MG63 (cell line): ENCODE data around the gene GP9. TPM values are rescaled to one million over a fixed set of nuclear protein-coding genes. Genes with fewer than 3 reads are reported as not detected.
"Not testable (repeated sequence)": the region's sequence is repeated elsewhere in the genome, so short reads cannot be mapped to it uniquely, and the experiment has no call there.

Experiments
- DNase-seq: peaks from one replicate; pipeline ENCODE4 v3.0.0-alpha.2; 2020
- H3K27me3 ChIP-seq: fragments of 250-450 bp; sonication (Bioruptor Pico); 2 replicates; pipeline ENCODE4 v1.5.1; 2020; ENCODE audit warnings: mild to moderate bottlenecking, moderate library complexity
- H3K36me3 ChIP-seq: fragments of 250-450 bp; sonication (Bioruptor Pico); 2 replicates; pipeline ENCODE4 v1.5.1; 2020; ENCODE audit warnings: mild to moderate bottlenecking, moderate library complexity
- H3K4me3 ChIP-seq: fragments of 250-450 bp; sonication (Bioruptor Pico); 2 replicates; pipeline ENCODE4 v1.5.1; 2020; ENCODE audit warnings: mild to moderate bottlenecking, moderate library complexity
- H3K9me3 ChIP-seq: fragments of 250-450 bp; sonication (Bioruptor Pico); 2 replicates; pipeline ENCODE4 v1.5.1; 2020; ENCODE audit warnings: mild to moderate bottlenecking, moderate library complexity
- total RNA-seq: library from RNA; depleted of rRNA; stranded (reverse); fragments of >200 nt; shearing (Covaris generic); gene quantifications from 2 replicates; pipeline ENCODE4 v1.2.3, GENCODE V29; 2014; ENCODE audit warnings: low replicate concordance

GP9 gene
- total RNA-seq, 1 experiment from 2014 or later: not detected

GRCh38 chr3:129059311-129059958, 1.1 kb upstream of the GP9 start:
- no peak overlapping the region for H3K4me3 ChIP-seq
- DNase-seq: no peak
- no peaks in the 10 kb centered on the region for H3K36me3 ChIP-seq
- no peaks in the 10 kb centered on the region for H3K9me3 ChIP-seq
- H3K27me3 ChIP-seq: no peaks in the 10 kb centered on the region

- no peak for DNase-seq
- Histone ChIP-seq H3K4me3 (no peak overlapping the region), H3K9me3 (no peaks in the 10 kb centered on the region)
Observed at GRCh38 chr3:129061023-129061887, 676 bp downstream of the GP9 start.

DNA sequence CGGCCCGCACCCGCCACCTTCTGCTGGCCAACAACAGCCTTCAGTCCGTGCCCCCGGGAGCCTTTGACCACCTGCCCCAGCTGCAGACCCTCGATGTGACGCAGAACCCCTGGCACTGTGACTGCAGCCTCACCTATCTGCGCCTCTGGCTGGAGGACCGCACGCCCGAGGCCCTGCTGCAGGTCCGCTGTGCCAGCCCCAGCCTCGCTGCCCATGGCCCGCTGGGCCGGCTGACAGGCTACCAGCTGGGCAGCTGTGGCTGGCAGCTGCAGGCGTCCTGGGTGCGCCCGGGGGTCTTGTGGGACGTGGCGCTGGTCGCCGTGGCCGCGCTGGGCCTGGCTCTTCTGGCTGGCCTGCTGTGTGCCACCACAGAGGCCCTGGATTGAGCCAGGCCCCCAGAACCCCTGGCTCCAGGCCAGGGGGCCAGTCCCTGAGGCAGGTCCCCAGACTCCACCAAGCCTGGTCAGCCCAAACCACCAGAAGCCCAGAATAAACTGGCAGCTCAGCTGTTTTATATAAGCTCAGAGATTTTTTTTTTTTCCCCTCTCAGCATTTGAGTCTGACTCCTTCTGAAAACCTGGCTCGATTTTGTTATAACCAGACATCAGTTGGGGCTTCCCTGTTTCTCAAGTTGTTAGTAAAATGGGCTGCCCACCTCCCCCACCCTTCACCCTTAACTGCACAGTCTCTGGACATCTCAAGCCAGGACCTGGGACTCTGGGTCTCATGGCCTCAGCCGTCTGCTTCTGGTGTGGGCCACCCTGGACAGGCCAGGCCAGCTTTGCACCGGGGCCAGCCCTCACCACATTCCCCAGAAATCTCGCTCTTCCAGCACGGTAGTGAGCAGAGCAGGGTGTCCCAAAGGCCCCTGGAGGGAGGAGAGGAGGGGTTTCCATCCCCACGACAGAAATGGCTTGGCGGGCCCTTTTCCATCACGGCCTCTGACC, 1.6 kb downstream of the GP9 start:
- Histone ChIP-seq H3K36me3 (no peaks in the 10 kb centered on the region), H3K27me3 (no peaks in the 10 kb centered on the region), H3K4me3 (no peak overlapping the region), H3K9me3 (no peaks in the 10 kb centered on the region)
- DNase-seq: no peak

More at GRCh38 chr3:129061023-129061887, 676 bp downstream of the GP9 start:
- Histone ChIP-seq H3K36me3 (no peaks in the 10 kb centered on the region), H3K27me3 (no peaks in the 10 kb centered on the region)

DNA sequence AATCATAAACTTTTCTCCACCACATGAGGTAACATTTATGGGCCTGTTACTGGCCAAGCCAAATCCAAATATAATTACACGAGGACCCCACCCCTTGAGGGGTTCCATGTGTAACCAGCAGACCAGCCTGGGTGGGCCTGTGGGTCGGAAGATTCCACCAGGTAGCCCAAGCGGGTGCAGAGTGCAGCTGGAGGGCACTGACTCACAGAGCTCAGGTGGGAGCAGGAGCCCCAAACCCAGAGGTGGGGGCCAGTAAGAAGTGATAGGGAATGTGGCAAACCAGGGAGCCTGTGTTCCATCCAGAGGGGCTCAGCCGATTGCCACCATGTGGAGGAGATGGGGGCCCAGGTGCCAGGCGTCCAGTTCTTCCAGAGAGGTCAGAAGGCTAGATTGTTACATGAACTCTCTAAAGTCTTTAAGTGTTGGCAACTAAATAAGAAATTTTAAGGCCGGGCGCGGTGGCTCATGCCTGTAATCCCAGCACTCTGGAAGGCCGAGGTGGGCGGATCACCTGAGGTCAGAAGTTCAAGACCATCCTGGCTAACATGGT, 2.6 kb downstream of the GP9 start:
- Histone ChIP-seq H3K4me3 (no peak overlapping the region), H3K27me3 (no peaks in the 10 kb centered on the region), H3K36me3 (no peaks in the 10 kb centered on the region), H3K9me3 (no peaks in the 10 kb centered on the region)
- DNase-seq: no peak

DNA sequence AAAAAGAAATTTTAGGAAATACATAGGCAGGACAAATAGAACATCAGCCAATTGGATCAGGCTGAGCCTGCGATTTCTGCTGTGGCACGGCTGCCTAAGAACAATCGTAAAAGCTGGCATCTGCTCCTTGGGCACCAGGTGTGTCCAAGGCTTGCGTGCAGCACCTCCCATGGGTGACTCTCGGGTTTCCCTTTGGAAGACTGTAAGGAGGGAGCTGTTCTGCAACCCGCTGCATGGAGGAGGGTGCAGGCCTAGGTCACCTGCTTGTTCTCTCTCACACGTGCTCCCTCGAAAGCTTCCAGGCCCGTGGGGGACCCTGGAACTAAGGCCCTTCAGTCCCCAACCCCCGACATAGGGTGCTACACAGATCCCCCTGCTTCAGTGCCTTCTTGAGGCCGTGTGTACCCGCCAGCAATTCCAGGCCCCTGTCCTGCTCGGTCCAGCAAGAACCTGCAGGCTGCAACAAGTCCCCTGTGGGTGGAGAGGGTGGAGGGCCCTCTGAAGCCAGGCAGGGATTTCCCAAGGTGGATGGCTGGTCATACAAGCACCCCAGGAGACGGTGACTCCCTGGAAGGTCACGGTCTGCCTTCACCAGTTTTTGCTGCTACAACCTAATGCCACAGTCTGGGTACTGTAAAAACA, 3.4 kb downstream of the GP9 start:
- no peaks in the 10 kb centered on the region for H3K36me3 ChIP-seq
- no peaks in the 10 kb centered on the region for H3K27me3 ChIP-seq
- no peak for DNase-seq
- no peak overlapping the region for H3K4me3 ChIP-seq
- no peaks in the 10 kb centered on the region; the same call in 1 of the 2 replicates for H3K9me3 ChIP-seq

DNA sequence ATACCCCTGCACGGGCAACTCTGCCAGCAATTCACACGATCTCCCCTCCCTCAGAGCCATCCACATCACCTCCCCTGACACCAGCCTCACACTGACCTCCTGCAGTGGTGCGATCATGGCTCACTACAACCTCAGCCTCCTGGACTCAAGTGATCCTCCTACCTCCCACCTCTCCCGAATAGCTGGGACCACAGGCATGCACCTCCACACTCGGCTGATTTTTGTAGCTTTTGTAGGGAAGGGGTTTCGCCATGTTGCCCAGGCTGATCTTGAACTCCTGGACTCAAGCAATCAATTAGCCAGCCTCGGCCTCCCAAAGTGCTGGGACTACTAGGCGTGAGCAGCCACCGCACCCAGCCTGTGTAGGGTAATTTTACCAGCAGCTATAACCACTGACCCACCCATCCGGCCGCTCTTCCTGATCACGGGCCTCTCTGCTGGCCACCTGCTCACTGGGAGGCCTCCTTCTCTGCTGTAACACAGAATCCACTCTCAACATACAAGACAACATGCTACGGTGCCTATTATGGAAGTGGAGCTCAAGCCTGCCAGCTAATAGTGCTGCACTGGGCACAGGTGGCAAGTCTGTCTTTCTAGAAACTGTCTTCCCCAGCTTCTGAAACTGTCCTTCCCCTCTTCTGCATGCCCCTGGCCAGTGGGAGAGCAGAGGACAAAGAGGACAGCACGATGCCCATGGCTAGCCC, 4.6 kb downstream of the GP9 start:
- H3K9me3 ChIP-seq: no peaks in the 10 kb centered on the region; the same call in 1 of the 2 replicates
- no peaks in the 10 kb centered on the region for H3K27me3 ChIP-seq
- H3K4me3 ChIP-seq: no peak overlapping the region
- DNase-seq: no peak
- H3K36me3 ChIP-seq: no peaks in the 10 kb centered on the region

DNA sequence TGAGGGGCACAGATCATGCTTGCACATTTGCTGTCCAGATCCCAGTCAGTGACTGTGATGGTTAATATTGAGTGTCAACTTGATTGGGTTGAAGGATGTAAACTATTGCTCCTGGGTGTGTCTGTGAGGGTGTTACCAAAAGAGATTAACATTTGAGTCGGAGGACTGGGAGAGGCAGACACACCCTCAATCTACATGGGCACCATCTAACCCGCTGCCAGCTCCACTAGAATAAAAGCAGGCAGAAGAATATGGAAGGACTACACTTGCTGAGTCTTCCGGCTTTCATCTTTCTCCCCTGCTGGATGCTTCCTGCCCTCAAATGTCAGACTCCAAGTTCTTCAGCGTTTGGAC, 5.1 kb downstream of the GP9 start:
- Histone ChIP-seq H3K27me3 (no peaks in the 10 kb centered on the region), H3K4me3 (no peak overlapping the region), H3K36me3 (no peaks in the 10 kb centered on the region), H3K9me3 (no peaks in the 10 kb centered on the region; the same call in 1 of the 2 replicates)
- no peak for DNase-seq

DNA sequence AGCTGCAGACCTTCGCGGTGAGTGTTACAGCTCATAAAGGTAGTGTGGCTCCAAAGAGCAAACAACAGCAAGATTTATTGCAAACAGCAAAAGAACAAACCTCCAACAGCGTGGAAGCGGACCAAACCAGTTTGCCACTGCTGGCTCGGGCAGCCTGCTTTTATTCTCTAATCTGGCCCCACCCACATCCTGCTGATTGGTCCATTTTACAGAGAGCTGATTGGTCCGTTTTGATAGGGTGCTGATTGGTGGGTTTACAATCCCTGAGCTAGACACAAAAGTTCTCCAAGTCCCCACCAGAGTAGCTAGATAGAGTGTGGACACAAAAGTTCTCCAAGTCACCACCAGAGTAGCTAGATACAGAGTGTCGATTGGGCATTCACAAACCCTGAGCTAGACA, 7.1 kb downstream of the GP9 start:
- not testable (repeated sequence) for DNase-seq, H3K4me3 ChIP-seq, H3K27me3 ChIP-seq, H3K36me3 ChIP-seq, H3K9me3 ChIP-seq

DNA sequence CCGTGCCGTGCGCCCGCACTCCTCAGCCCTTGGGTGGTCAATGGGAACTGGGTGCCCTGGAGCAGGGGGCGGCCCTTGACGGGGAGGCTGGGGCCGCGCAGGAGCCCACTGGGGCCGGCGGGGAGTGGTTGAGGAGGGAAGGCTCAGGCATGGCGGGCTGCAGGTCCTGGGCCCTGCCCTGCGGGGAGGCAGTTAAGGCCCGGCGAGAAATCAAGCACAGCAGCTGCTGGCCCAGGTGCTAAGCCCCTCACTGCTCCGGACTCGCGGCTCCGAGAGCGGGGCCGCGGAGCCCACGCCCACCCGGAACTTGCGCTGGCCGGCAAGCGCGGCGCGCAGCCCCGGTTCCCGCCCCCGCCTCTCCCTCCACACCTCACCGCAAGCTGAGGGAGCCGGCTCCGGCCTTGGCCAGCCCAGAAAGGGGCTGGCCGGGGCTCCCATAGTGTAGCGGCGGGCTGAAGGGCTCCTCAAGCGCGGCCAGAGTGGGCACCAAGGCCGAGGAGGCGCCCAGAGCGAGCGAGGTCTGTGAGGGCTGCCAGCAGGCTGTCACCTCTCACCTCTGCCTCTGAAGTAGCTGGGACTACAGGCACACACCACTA, 7.8 kb downstream of the GP9 start:
- Histone ChIP-seq H3K36me3 (no peaks in the 10 kb centered on the region), H3K4me3 (no peak overlapping the region), H3K9me3 (no peaks in the 10 kb centered on the region; the same call in 1 of the 2 replicates), H3K27me3 (no peaks in the 10 kb centered on the region)
- no peak for DNase-seq

GRCh38 chr3:129069313-129070085, 8.9 kb downstream of the GP9 start:
- H3K36me3 ChIP-seq: not testable (repeated sequence)

GRCh38 chr3:129070086-129070885, 9.7 kb downstream of the GP9 start:
- no peaks in the 10 kb centered on the region; the same call in 1 of the 2 replicates for H3K9me3 ChIP-seq
- H3K27me3 ChIP-seq: no peaks in the 10 kb centered on the region
- no peaks in the 10 kb centered on the region for H3K36me3 ChIP-seq
- no peak overlapping the region for H3K4me3 ChIP-seq
- DNase-seq: no peak

More at GRCh38 chr3:129069313-129070085, 8.9 kb downstream of the GP9 start:
- H3K27me3 ChIP-seq, H3K9me3 ChIP-seq, DNase-seq, H3K4me3 ChIP-seq: not testable (repeated sequence)

DNA sequence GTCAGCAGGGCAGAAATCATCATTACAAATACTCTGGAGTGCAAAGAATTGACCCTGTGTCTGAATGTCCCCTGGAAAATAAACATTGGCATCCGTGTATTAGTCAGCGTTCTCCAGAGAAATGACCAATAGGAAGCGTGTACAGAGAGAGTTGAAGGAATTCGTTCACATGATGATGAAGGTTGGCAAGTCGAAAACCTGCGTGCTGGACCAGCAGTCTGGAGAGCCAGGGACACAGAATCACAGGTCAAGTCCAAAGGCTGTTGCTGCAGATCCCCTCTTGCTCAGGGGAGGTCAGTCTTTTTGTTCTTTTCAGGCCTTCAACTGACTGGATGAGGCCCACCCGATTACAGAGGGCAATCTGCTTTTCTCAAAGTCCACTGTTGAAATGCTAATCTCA, 16.6 kb downstream of the GP9 start:
- H3K27me3 ChIP-seq: no peaks in the 10 kb centered on the region
- H3K4me3 ChIP-seq: no peak overlapping the region
- DNase-seq: no peak
- no peaks in the 10 kb centered on the region for H3K36me3 ChIP-seq
- no peaks in the 10 kb centered on the region for H3K9me3 ChIP-seq

DNA sequence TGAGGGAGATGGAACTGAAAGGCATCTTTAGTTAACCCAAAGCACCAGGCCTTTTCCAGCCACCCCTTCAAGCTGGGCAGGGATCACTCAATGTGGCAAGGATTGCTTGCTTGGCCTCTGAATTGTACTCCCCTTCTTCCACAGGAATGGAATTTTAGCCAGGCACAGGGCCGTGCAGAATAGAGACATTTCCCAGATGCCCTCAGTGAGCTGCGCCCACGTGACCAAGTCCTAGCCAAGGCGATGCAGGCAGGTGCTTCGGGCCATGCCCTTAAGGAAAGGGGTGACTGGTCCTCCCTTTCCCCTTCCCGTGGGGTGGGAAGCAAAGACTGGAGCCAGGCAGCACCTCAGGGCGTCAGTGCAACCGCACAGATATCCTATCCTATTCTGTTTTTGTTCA, 17.9 kb downstream of the GP9 start:
- no peaks in the 10 kb centered on the region for H3K9me3 ChIP-seq
- H3K36me3 ChIP-seq: no peaks in the 10 kb centered on the region
- H3K27me3 ChIP-seq: no peaks in the 10 kb centered on the region
- no peak overlapping the region for H3K4me3 ChIP-seq
- no peak for DNase-seq

DNA sequence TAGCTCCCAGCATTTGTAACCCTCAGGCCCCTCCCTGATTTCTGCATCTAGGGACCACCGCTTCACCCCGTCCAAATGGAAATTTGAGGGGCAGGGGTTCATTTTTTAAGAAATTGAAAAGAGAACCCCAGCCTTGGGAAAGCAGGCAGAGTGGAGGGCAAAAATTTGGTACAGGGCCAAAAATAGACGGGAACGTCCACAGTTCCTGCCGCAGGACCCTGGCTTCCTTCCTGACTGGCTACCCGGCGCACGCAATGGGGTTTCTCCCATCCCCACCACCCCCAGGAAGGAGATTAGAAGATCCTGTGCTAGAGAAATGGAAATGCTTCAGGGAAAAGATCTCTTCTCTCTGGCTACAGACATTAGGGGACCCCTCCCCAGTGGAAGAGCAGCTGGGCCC, 20.9 kb downstream of the GP9 start:
- Histone ChIP-seq H3K27me3 (no peaks in the 10 kb centered on the region), H3K9me3 (no peaks in the 10 kb centered on the region), H3K4me3 (no peak overlapping the region), H3K36me3 (no peaks in the 10 kb centered on the region)
- DNase-seq: no peak
